GM19025 (cell line): ENCODE data around the gene DIMT1.

ENCODE experiments used
- ATAC-seq: cut with Tn5 transposase; IDR thresholded peaks from one replicate; pipeline ENCODE4 v1.9.1; 2021; ENCODE audit warnings: mild to moderate bottlenecking, low read depth, moderate library complexity; ENCODE audit not compliant: unreplicated experiment

DIMT1 gene

DNA sequence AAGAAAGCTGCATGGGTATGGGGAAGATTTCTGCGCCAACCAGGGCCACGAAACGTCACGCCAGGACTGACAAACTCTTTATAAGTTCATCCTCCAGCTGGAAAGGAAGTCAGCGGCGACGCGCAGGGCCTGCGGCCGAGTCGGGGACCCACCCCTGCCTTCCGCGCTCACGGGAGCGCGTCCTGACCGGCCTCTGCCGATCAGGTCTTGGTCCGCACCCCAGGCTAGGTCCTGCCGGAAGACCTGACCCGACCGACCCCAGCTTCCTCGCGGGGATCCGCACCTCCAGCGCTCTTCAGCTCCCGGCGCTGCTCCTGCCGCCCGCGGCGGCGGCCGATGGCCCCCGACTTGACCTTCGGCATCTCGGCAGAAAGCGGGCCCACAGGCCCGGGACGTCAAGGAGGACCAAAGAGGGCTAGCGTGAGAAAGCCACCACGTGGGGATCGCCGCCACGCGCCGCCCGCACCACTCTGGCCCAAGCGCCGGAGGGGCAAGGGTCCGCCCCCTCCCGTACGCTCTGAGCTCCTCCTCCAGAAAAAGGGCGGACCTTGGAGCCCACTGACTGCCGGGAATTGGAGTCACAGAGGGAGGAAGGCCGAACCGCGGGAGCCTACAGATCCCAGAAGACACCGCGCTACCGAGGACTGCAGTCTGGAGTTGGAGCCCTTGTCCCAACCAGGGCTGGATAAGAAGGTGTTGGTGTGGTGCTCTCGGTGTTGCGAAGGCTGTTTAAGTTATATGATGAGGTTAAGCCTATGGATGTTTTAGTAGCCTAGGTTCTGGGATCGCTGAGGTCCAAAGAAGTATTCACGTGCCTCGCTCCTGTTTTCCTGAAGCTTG is at the start of gene DIMT1:
DIMT1 (minus strand) TSS at position 495 of the 840 bp plus-strand sequence; CDS start at position 362, 133 bp downstream.
- peak; percentile 98 for ATAC-seq

DNA sequence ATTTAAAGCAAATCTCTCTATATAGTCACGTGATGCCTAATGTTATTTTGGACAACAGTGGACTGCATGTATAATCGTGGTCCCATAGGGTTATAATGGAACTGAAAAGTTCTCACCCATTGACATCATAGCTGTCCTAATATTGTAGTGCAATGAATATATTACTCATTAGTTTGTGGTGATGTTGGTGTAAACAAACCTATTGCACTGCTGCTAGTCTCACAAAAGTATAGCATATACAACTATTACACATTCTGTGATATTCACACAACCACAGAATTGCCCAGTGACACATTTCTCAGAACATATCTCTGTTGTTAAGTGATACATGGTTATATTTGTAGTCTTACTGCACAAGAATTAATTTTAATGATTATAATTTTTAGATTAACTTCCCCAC is 46.6 kb upstream of the DIMT1 start:
- no peak for ATAC-seq

DNA sequence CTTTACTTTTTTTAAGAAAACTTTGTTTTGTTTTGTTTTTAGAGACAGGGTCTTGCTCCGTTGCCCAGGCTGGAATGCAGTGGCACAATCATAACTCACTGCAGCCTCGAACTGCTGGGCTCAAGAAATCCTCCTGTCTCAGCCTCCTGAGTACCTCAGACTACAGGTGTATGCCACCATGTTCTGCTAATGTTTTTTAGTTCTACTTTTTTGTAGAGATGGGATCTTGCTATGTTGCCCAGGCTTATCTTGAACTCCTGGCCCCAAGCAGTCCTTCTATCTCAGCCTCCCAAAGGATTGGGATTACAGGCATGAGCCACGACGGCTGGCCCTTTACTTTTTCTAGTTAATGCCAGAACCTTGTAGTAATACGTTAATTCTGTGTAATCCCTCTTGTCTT is 44.8 kb upstream of the DIMT1 start:
- ATAC-seq, result no peak

GRCh38 chr5:62432621-62433064 is 28.9 kb upstream of the DIMT1 start:
- ATAC-seq, result no peak

DNA sequence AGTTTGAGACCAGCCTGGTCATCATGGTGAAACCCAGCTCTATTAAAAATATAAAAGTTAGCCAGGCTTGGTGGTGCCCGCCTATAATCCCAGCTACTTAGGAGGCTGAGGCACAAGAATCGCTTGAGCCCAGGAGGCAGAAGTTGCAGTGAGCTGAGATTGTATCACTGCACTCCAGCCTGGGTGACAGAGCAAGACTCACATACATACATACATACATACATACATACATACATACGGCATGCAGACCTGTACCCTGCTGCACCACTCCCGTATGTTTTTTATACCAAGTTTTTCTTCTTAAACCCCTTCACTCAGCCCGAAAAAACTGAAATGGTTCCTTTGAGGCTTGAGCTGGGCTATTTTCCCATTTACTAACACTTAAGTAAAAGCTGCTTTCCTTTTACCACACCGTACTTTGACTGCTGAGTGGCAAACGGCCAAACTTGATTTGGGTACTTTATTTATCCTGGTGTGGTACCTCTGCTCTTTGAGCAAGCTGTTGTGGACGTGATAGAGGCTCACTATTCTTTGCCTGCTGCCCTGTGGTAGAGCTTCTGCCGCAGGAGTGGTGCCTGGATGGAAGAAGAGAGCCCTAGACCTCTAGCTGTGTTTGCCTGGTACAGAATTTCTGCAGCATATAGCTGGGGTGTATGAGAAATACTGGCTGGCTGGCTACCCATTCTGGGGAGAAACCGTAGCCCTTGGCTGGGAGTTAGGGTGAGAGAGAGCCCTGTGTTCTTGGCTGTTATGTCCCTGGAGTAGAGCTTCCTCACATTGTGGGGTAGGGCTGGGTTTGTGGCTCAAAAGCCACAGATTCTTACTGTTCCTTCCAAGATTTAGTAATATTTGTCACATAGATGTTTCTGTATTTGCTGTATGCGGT is 28.3 kb upstream of the DIMT1 start:
- no peak for ATAC-seq

DNA sequence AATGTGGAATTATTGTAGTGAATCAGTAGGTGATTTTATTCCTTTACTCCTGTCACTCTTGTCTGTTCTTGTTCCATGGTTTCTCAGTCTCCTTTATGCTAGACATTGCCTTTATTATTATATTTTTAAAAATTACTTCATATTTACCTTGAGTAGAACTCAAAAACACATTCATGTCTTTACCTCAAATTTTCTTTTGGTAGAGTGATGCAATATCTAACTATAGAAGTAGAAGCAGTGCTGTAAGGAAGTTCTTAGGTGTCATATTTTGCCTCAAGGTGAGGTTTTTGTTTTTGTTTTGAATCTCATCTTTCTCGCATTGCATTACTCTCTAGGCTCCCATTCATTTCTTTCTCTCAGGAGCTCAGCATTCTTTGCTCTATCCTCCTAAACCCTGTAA is 21.1 kb upstream of the DIMT1 start:
- no peak for ATAC-seq

- ATAC-seq, result no peak
Observed at GRCh38 chr5:62421414-62421813, 17.7 kb upstream of the DIMT1 start.

- no peak for ATAC-seq
Observed at GRCh38 chr5:62419609-62420008, 15.9 kb upstream of the DIMT1 start.

DNA sequence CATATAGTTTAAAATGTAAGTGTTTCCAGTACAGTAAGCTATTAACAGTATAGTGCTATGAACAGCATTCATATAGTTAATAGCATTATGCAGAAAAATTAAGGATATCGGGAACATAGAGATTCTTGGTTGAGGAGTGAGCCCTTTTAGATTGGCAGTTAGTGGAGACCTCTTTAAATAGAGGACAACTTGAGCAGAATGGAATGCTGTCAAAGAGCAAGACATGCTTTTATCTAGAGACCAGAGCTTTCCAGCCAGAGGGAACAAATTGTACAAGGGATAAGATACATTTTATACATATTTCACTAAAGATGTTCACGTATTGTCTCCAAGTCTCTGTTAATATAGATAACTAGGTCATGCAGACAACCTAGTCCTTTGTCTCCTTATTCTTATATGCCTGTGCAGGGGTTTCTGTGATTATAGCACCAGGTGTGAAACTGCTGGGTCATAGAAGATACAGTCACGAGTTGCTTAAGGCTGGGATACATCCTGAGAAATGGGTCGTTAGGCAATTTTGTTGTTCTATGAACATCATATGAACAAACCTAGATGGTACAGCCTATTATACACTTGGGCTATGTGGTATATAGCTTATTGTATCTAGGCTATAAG is 14.9 kb upstream of the DIMT1 start:
- no peak for ATAC-seq

GRCh38 chr5:62413711-62414110 is 10.0 kb upstream of the DIMT1 start:
- ATAC-seq, result no peak

DNA sequence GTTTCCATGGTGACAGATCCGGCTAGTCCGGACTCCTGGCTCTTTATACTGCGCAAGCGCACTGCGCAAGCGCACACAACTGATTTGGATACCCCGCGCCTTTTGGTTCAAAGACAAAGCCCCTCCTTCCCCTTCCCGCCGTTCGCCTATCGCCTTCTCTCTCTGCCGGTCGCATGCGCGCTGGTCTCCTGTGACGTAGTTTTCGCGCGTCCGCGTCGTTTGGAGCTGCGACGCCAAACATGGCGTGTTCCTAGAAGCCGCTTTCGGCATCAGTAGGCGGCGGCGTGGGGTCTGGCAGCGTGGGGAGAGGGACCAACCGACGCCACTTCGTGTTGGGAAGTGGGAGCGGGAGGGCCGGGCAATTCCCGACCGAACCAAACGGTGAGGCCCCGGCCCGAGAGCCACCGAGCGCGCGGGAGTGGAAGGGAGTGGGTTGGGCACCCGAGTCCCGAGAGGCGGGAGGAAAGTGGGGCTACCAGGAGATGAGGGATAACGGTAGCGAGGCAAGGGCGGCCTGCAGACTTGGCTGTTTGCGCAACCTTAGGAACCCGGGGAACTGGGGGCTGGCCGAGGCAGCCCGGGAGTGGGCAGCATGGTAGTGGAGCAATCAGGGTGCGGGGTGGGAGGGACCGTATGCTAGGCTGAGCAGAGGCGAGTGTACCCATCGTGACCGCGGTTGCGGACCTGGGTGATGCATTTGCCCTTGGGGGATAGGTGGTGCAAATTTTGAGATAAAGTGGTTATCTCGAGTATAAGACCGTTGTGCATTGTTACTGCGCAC is 9.0 kb upstream of the DIMT1 start, which contains the start of gene IPO11:
IPO11 (plus strand) TSS at position 215 of the 781 bp plus-strand sequence. CDS start 24,517 bp downstream, outside the sequence.
- peak; percentile 96 for ATAC-seq

- ATAC-seq, result no peak
Observed at GRCh38 chr5:62395210-62395950, 8.3 kb downstream of the DIMT1 start.

- ATAC-seq, result no peak
Observed at GRCh38 chr5:62386824-62387223, 16.9 kb downstream of the DIMT1 start.

DNA sequence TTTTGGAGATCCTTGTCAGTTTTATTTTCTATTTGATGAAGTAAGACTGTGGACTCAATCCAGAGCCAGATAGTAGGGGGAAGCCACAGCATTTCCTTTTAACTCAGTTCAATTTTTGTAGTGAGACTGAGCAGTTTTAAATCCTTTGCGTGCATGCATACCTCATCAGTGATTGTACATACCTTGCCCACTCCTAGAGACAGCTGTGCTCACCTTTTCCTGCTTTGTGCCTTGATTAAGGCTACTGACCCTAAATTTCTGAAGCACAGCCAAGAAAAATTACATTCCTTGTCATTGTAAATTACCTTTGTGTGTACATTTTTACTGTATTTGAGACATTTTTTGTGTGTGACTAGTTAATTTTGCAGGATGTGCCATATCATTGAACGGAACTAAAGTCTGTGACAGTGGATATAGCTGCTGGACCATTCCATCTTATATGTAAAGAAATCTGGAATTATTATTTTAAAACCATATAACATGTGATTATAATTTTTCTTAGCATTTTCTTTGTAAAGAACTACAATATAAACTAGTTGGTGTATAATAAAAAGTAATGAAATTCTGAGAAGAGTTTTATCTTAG is 17.8 kb downstream of the DIMT1 start:
- no peak for ATAC-seq

GRCh38 chr5:62385131-62385530 is 18.6 kb downstream of the DIMT1 start:
- ATAC-seq, result no peak

DNA sequence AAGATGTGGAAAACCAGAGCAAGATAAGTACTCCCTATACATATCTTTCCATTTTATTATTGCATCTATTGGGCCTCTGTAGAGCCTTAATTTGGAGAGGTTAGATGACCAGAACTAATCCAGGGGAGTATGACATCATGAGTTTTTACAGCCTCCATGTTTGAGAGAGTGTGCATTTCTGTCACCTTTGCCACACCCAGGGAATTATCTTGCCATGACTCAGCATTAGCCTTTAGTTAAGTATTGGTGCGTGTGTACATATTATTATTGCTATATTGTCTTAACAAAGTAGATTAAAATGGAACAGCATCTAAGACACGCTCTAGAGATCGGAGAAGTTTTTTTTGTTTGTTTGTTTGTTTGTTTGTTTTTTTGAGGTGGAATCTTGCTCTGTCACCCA is 27.6 kb downstream of the DIMT1 start:
- no peak for ATAC-seq

DNA sequence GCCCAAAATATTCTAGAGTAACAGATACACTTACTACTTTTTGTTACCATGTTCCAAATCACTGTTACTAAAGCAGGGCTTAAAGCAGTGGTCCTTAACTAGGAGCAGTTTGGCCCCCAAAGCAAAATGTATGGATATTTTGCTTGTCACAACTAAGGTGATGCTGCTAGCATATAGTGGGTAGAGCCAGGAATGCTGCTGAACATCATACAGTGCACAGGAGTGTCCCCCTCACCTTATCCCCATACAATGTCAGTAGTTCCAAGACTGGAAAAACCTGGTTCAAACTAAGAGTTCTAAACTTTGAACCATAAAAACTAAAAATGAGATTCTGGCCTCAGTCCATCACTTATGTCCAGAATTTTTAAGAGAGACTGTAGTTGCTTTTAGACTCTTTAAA is 28.1 kb downstream of the DIMT1 start:
- ATAC-seq, result no peak

DNA sequence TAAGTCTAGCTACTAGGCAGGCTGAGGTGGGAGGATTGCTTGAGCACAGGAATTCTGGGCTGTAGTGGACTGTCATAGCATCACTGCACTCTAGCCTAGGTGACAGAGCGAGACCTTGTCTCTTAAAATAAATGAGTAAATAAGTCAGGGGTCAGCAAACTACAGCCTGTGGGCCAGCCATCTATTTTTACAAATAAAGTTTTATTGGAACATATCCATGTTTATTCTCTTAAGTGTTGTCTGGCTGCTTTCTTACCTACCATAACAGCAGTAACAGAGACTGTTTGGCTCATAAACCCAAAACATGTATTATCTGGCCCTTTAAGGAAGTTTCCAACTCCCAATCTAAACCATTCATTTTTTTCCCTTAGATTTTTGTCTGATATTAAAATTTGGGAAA is 29.6 kb downstream of the DIMT1 start:
- no peak for ATAC-seq

GRCh38 chr5:62373382-62373781 is 30.3 kb downstream of the DIMT1 start:
- ATAC-seq, result no peak
